ENCODE measurements around the gene C1QTNF6.
A peak's percentile ranks its signal among the peaks of the same experiment; 100 is the strongest.

C1QTNF6 gene

GRCh38 chr22:37176464-37177061, 11.5 kb downstream of the C1QTNF6 start:
- DNase-seq (ENCODE audit: low read depth in 1 of 2, low spot score in 1 of 2) = peak; percentile 68 to 82
- Histone ChIP-seq H3K4me3 (replicated peaks; ENCODE audit: insufficient read depth, low read length) (no peak overlapping the region), H3K27me3 (ENCODE audit: insufficient read depth, poor library complexity, severe bottlenecking) (no peaks in the 10 kb centered on the region), H3K27ac (replicated peaks) (peak overlapping the region; percentile 73)
- TF ChIP-seq CTCF (IDR thresholded peaks at IDR 0.05; ENCODE audit: insufficient read depth, low read length) = no peak
- peak; percentile 79 for TF ChIP-seq POLR2AphosphoS5 (IDR thresholded peaks at IDR 0.05; ENCODE audit: low read depth)
- TF ChIP-seq SPI1 (IDR thresholded peaks at IDR 0.05; ENCODE audit: borderline replicate concordance, low read depth) = peak; percentile 97

DNA sequence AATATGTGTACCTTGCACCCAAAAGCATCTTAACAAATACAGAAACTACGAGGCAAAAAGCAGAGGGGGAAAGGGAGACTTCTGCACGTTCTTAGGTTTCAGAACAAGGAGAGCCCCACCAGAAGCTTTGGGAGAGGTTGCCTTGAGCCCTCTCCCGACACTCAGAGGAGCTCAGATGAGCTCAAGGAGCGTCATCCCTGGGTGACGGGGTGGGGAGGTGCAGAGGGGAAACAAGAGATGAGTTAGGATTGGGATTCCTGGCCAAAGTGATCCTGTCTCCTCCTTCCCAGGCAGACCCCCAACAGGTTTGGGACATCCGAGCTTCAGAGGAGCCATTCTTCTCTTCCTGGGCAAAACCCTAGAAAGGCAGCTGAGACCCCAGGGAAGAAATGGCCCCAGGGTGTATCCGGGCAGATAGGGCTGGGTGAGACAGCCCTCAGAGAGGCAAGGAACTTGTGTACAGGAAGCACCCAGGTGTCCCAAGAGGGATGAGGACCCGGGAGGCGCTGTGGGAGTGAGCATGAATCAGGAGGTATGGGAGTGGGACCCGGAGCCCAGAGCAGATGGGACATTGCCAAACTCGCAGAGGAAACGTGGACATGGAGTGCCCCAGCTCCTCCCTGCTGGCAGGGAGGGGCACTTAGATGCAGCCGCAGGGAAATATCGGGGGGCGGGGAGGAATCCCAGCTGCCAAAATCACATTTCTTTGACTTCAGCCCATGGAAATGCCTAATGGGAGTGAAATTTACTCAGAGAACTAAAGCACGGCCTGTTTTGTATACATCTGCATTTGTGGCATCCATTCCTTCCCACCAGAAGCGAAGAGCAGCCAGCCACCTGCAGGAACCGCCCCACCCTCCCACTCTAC, 12.4 kb downstream of the C1QTNF6 start:
- DNase-seq (ENCODE audit: low read depth in 1 of 2, low spot score in 1 of 2) = no peak
- Histone ChIP-seq H3K27me3 (ENCODE audit: insufficient read depth, poor library complexity, severe bottlenecking) (no peaks in the 10 kb centered on the region), H3K27ac (replicated peaks) (peak overlapping the region; percentile 73; the same call in 1 of the 2 replicates), H3K4me3 (replicated peaks; ENCODE audit: insufficient read depth, low read length) (no peak overlapping the region)
- TF ChIP-seq CTCF (IDR thresholded peaks at IDR 0.05; ENCODE audit: insufficient read depth, low read length) (no peak), GABPA (IDR thresholded peaks at IDR 0.05; ENCODE audit: low read depth) (no peak), POLR2AphosphoS5 (IDR thresholded peaks at IDR 0.05; ENCODE audit: low read depth) (no peak), SPI1 (IDR thresholded peaks at IDR 0.05; ENCODE audit: borderline replicate concordance, low read depth) (no peak)
- TF ChIP-seq, protein P1, sequence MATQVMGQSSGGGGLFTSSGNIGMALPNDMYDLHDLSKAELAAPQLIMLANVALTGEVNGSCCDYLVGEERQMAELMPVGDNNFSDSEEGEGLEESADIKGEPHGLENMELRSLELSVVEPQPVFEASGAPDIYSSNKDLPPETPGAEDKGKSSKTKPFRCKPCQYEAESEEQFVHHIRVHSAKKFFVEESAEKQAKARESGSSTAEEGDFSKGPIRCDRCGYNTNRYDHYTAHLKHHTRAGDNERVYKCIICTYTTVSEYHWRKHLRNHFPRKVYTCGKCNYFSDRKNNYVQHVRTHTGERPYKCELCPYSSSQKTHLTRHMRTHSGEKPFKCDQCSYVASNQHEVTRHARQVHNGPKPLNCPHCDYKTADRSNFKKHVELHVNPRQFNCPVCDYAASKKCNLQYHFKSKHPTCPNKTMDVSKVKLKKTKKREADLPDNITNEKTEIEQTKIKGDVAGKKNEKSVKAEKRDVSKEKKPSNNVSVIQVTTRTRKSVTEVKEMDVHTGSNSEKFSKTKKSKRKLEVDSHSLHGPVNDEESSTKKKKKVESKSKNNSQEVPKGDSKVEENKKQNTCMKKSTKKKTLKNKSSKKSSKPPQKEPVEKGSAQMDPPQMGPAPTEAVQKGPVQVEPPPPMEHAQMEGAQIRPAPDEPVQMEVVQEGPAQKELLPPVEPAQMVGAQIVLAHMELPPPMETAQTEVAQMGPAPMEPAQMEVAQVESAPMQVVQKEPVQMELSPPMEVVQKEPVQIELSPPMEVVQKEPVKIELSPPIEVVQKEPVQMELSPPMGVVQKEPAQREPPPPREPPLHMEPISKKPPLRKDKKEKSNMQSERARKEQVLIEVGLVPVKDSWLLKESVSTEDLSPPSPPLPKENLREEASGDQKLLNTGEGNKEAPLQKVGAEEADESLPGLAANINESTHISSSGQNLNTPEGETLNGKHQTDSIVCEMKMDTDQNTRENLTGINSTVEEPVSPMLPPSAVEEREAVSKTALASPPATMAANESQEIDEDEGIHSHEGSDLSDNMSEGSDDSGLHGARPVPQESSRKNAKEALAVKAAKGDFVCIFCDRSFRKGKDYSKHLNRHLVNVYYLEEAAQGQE (IDR thresholded peaks at IDR 0.05; ENCODE audit: insufficient replicate concordance, low read depth) = no peak

GRCh38 chr22:37174964-37175363, 13.1 kb downstream of the C1QTNF6 start:
- H3K27ac ChIP-seq (replicated peaks) = no peak overlapping the region
- H3K27me3 ChIP-seq (ENCODE audit: insufficient read depth, poor library complexity, severe bottlenecking) = no peaks in the 10 kb centered on the region
- TF ChIP-seq CTCF (IDR thresholded peaks at IDR 0.05; ENCODE audit: insufficient read depth, low read length) = no peak
- no peak for TF ChIP-seq SPI1 (IDR thresholded peaks at IDR 0.05; ENCODE audit: borderline replicate concordance, low read depth)
- no peak for TF ChIP-seq GABPA (IDR thresholded peaks at IDR 0.05; ENCODE audit: low read depth)
- no peak for TF ChIP-seq POLR2AphosphoS5 (IDR thresholded peaks at IDR 0.05; ENCODE audit: low read depth)
- TF ChIP-seq, protein P1 (IDR thresholded peaks at IDR 0.05; ENCODE audit: insufficient replicate concordance, low read depth) = no peak
- no peak overlapping the region for H3K4me3 ChIP-seq (replicated peaks; ENCODE audit: insufficient read depth, low read length)
- DNase-seq (ENCODE audit: low read depth in 1 of 2, low spot score in 1 of 2) = no peak
